Measurements from ENCODE around the gene KIAA0753. TPM values are rescaled to one million over a fixed set of nuclear protein-coding genes. Genes with fewer than 3 reads are reported as not detected.

The KIAA0753 gene
- total and polyA plus RNA-seq, 9 of the 15 experiments (the other 6 are each of a cell fraction or from before 2014, with no cell fraction given), result 2.0 to 9.0 (median 6.9) TPM

GRCh38 chr17:6576038-6576785 lies 64.3 kb downstream of the KIAA0753 start (continued):
- TF ChIP-seq, protein P1, sequence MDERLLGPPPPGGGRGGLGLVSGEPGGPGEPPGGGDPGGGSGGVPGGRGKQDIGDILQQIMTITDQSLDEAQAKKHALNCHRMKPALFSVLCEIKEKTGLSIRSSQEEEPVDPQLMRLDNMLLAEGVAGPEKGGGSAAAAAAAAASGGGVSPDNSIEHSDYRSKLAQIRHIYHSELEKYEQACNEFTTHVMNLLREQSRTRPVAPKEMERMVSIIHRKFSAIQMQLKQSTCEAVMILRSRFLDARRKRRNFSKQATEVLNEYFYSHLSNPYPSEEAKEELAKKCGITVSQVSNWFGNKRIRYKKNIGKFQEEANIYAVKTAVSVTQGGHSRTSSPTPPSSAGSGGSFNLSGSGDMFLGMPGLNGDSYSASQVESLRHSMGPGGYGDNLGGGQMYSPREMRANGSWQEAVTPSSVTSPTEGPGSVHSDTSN (CRISPR knock-in tag; IDR thresholded peaks at IDR 0.05; ENCODE audit: low read depth), result no peak
- TF ChIP-seq, protein P1 (tag; conservative IDR thresholded peaks at IDR 0.05; ENCODE audit: low read depth), result no peak
- TF ChIP-seq STAT5A (IDR thresholded peaks at IDR 0.05; ENCODE audit: borderline replicate concordance, low read length) (no peak), GTF3C2 (IDR thresholded peaks at IDR 0.05; ENCODE audit: borderline replicate concordance, extremely low read depth, insufficient read length) (no peak), ZNF436 (CRISPR knock-in tag; IDR thresholded peaks at IDR 0.05) (no peak), ZFP30 (CRISPR knock-in tag; IDR thresholded peaks at IDR 0.05; ENCODE audit: borderline replicate concordance) (no peak), TCF7L2 (IDR thresholded peaks at IDR 0.05; ENCODE audit: low read depth, low read length) (no peak), HDAC8 (tag; IDR thresholded peaks at IDR 0.05) (no peak), NCOA4 (IDR thresholded peaks at IDR 0.05; ENCODE audit: partially characterized antibody) (no peak)

Data from K562 (cell line).